ENCODE results near the gene ULK1. TPM values are rescaled to one million over a fixed set of nuclear protein-coding genes. Genes with fewer than 3 reads are reported as not detected.

The ULK1 gene
- total and polyA plus RNA-seq, 9 donors = 4.5 to 70.1 (median 46.8) TPM

DNA sequence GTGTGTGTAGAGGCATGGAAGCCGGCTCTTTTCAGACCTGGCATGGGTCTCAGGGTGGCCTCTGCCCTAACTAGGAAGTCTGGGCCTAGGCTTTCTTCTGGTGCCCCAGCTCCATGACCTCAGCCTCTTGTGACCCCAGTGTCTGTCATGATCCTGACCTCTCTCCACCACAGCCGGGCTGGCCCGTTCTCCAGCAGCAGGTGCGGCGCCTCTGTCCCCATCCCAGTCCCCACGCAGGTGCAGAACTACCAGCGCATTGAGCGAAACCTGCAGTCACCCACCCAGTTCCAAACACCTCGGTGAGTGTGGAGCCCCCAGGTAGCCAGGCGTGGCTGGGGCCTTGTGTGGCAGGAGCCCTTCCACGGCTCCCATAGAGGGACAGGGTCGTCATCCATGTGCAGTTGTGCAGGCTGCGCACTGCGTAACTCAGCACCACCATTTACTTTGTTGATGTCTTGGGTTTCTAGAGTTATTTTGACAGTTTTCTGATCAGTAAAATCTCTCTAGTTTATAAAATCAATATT is 19.8 kb downstream of the ULK1 start:
- 94% methylated on average over 14 of the region's 14 CpGs for WGBS, 3 donors
- Histone ChIP-seq H3K9me3 (no peaks in the 10 kb centered on the region), H3K4me1 (ENCODE audit: insufficient read depth) (no peaks in the 10 kb centered on the region), H3K4me3 (no peak overlapping the region), H3K27ac (no peak overlapping the region), H3K36me3 (peaks cover 3% of the 10 kb centered on the region), H3K27me3 (no peaks in the 10 kb centered on the region)
- TF ChIP-seq POLR2A (IDR thresholded peaks at IDR 0.05) (no peak), CTCF (IDR thresholded peaks at IDR 0.05) (no peak), EP300 (IDR thresholded peaks at IDR 0.05) (no peak)
- intact Hi-C loops (cut with DNase I) = no loop called here
- no peak for DNase-seq

DNA sequence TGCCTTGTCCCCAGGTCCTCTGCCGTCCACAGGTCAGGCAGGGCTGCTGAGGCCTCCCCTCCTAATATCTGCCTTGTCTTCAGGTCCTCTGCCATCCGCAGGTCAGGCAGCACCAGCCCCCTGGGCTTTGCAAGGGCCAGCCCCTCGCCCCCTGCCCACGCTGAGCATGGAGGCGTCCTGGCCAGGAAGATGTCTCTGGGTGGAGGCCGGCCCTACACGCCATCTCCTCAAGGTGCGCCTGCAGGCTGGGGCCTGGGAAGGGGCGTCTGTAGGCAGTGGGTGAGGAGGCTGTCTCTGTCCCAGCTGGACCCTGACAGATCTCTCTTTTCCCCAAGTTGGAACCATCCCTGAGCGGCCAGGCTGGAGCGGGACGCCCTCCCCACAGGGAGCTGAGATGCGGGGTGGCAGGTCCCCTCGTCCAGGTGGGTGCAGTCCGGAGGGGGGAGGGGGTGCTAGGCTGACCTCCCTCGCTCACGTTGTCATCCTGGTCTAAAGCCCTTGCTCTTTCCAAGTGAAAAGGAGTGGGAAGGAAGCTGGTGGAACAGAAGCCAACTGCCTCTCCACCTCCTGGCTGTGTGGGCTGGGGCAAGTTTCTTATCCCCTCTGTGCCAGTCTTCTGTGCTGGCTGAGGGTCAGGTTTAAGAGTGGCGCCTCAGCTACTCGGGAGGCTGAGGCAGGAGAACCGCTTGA is 20.7 kb downstream of the ULK1 start:
- H3K36me3 ChIP-seq = peaks cover 3% of the 10 kb centered on the region

GRCh38 chr12:131915823-131916222 is 21.4 kb downstream of the ULK1 start:
- 90% methylated on average over 21 of the region's 21 CpGs for WGBS, 3 donors
- Histone ChIP-seq H3K4me3 (no peak overlapping the region), H3K27me3 (no peaks in the 10 kb centered on the region), H3K4me1 (ENCODE audit: insufficient read depth) (no peaks in the 10 kb centered on the region), H3K36me3 (peaks cover under 1% of the 10 kb centered on the region), H3K9me3 (no peaks in the 10 kb centered on the region), H3K27ac (no peak overlapping the region)
- intact Hi-C loops (cut with DNase I) = no loop called here
- peak in 1 of 5 donors; percentile 20 for DNase-seq
- TF ChIP-seq CTCF (IDR thresholded peaks at IDR 0.05) (no peak), POLR2A (IDR thresholded peaks at IDR 0.05) (no peak), EP300 (IDR thresholded peaks at IDR 0.05) (no peak)

More for the DNA sequence above, 20.7 kb downstream of the ULK1 start:
- TF ChIP-seq CTCF (IDR thresholded peaks at IDR 0.05) (no peak), POLR2A (IDR thresholded peaks at IDR 0.05) (no peak), EP300 (IDR thresholded peaks at IDR 0.05) (no peak)
- Histone ChIP-seq H3K27ac (no peak overlapping the region), H3K4me3 (no peak overlapping the region), H3K27me3 (no peaks in the 10 kb centered on the region), H3K4me1 (ENCODE audit: insufficient read depth) (no peaks in the 10 kb centered on the region), H3K9me3 (no peaks in the 10 kb centered on the region)
- WGBS, 3 donors = 85 to 89% (median 86%) methylated on average over 20 of the region's 20 CpGs
- intact Hi-C loops (cut with DNase I) = no loop called here
- peak in 1 of 5 donors; percentile 20 for DNase-seq

DNA sequence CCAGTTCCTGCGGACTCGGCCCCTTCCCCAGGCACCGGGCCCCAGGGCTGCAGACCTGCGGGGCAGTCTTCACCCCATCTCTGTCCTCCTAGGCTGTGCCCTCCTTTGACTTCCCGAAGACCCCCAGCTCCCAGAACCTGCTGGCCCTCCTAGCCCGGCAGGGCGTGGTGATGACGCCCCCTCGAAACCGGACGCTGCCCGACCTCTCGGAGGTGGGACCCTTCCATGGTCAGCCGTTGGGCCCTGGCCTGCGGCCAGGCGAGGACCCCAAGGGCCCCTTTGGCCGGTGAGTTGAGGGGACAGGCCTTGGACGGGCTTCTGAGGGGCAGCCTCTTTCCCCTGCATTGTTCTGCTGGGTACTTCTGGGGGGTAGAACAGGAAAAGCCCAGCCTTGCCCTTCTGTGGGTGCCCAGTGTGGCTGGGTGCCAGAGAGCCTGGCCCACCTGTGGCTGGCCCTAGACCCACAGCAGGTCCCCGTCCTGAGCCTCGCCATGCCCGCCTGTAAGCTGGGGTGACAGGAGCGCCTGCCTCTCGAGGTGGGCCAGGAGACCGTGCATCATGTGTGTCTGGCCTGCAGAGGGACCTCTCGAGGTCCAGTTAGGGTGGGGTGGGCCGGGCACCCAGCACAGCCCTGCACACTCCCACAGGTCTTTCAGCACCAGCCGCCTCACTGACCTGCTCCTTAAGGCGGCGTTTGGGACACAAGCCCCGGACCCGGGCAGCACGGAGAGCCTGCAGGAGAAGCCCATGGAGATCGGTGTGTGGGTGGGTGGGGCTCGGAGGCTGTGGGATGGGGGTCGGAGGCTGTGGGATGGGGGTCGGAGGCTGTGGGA is 22.1 kb downstream of the ULK1 start:
- TF ChIP-seq POLR2A (IDR thresholded peaks at IDR 0.05) (no peak), CTCF (IDR thresholded peaks at IDR 0.05) (no peak), EP300 (IDR thresholded peaks at IDR 0.05) (no peak)
- no peaks in the 10 kb centered on the region for H3K27me3 ChIP-seq
- H3K4me1 ChIP-seq (ENCODE audit: insufficient read depth) = no peaks in the 10 kb centered on the region
- H3K36me3 ChIP-seq = no peaks in the 10 kb centered on the region
- H3K9me3 ChIP-seq = no peaks in the 10 kb centered on the region
- H3K27ac ChIP-seq = no peak overlapping the region
- intact Hi-C loops (cut with DNase I) = no loop called here
- no peak overlapping the region for H3K4me3 ChIP-seq
- 81 to 94% (median 85%) methylated on average over 27 to 36 of the region's 36 CpGs for WGBS, 3 donors
- DNase-seq = peak in 1 of 5 donors; percentile 24

All from ovary (tissue), 9 donors.